Muscle layer of colon (tissue), 2 donors: ENCODE data around the gene VAPB.
"Not testable (repeated sequence)": the region's sequence is repeated elsewhere in the genome, so short reads cannot be mapped to it uniquely, and the experiment has no call there.

Experiments
- H3K27ac ChIP-seq: one replicate; pipeline ENCODE4 v1.7.0; 2013; ENCODE audit warnings: low read depth, mild to moderate bottlenecking, low read length, moderate library complexity
- H3K27me3 ChIP-seq, 2 donors: one replicate each; pipeline ENCODE4 v1.7.0; 2013; ENCODE audit warnings: low read length in 2 of 2, mild to moderate bottlenecking in 2 of 2; ENCODE audit not compliant: insufficient read depth in 2 of 2, control insufficient read depth in 1 of 2
- H3K36me3 ChIP-seq: one replicate; pipeline ENCODE4 v1.7.0; 2013; ENCODE audit warnings: mild to moderate bottlenecking, low read length; ENCODE audit not compliant: insufficient read depth
- H3K4me1 ChIP-seq: one replicate; pipeline ENCODE4 v1.7.0; 2013; ENCODE audit warnings: mild to moderate bottlenecking, low read length; ENCODE audit not compliant: insufficient read depth
- H3K4me3 ChIP-seq, 2 donors: one replicate each; pipeline ENCODE4 v1.7.0; 2013; ENCODE audit warnings: low read length in 2 of 2, low read depth in 1 of 2, mild to moderate bottlenecking in 1 of 2, moderate library complexity in 1 of 2
- H3K9ac ChIP-seq: one replicate; pipeline ENCODE4 v1.7.0; 2013; ENCODE audit warnings: low read length
- H3K9me3 ChIP-seq: one replicate; pipeline ENCODE4 v1.7.0; 2013; ENCODE audit warnings: mild to moderate bottlenecking, low read length
- donor health status: abdominal sarcoma.
- donor health status: Adenocarcinoma of cecum.

The VAPB gene

DNA sequence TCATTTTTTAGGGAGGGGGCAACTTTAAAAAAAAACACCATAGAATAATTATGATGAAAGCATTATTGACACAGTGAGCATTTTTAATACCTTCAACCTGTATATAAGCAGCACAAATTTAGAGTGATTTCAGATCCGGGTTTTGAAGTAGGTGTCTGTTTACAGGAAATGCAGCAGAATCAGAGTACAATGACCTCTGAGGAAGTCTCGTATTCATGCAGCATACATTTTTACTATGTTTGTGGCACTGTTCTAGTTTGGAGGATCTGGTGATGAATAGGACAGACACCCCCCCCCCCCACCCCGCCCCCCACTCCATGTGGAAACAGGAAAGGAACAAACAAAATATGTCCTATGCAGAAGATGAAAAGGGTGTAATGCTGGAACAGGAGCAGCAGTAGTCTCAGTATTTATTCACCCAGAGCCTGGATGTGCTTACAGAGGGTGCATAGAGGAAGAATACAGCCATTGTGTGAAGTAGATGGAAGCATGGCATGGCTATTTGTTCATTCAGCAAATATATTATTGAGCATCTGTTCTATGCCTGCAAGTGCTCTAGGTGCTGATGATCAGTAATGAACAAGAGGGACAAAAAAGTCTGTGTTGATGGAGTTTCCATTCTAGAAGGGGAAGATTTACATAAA is 19.7 kb downstream of the VAPB start:
- H3K9ac ChIP-seq, result no peak overlapping the region
- H3K27ac ChIP-seq, result no peak overlapping the region
- H3K4me1 ChIP-seq, result peaks cover 31% of the 10 kb centered on the region
- H3K4me3 ChIP-seq, result no peak overlapping the region
- no peaks in the 10 kb centered on the region for H3K9me3 ChIP-seq
- H3K27me3 ChIP-seq, result no peaks in the 10 kb centered on the region
- no peaks in the 10 kb centered on the region for H3K36me3 ChIP-seq

DNA sequence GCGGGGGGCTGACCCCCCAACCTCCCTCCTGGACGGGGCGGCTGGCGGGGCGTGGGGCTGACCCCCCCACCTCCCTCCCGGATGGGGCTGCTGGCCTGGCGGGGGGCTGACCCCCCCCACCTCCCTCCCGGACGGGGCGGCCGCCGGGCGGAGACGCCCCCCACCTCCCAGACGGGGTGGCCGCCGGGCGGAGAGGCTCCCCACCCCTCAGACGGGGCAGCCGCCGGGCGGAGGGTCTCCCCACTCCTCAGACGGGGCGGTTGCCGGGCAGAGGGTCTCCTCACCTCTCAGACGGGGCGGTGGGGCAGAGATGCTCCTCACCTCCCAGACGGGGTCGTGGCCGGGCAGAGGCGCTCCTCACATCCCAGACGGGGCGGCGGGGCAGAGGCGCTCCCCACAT is 25.2 kb downstream of the VAPB start:
- not testable (repeated sequence) for H3K27ac ChIP-seq, H3K36me3 ChIP-seq, H3K9me3 ChIP-seq, H3K27me3 ChIP-seq, H3K9ac ChIP-seq, H3K4me3 ChIP-seq
- H3K4me1 ChIP-seq, result peaks cover 12% of the 10 kb centered on the region

DNA sequence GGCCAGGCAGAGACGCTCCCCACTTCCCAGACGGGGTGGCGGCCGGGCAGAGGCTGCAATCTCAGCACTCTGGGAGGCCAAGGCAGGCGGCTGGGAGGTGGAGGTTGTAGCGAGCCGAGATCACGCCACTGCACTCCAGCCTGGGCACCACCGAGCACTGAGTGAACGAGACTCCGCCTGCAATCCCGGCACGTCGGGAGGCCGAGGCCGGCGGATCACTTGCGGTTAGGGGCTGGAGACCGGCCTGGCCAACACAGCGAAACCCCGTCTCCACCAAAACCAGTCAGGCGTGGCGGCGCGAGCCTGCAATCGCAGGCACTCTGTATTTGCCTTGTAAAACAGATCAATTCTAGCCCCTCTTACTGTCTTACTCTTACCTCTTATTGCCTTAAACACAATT is 25.8 kb downstream of the VAPB start:
- H3K27me3 ChIP-seq, H3K9me3 ChIP-seq, H3K36me3 ChIP-seq, H3K4me3 ChIP-seq, H3K27ac ChIP-seq, H3K9ac ChIP-seq: not testable (repeated sequence)
- peaks cover 14% of the 10 kb centered on the region for H3K4me1 ChIP-seq

DNA sequence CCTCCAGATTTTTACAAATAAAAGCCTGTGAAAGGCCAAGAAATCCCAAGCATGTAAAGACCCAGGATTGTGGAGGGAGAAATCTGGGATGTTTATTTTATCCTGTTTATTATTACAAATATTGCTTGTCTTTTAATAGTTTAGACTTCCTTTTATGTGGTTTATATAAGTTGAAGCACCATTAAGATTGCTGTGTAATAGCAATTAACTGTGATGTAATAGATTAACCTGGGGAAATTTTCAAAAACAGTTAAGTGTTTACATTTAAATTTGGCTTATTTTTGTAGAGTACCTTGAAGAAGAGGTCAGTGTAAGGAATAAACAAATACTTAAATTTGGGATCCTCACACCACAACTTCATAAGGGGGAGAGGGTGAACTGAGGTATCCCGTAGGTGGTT is 27.0 kb downstream of the VAPB start:
- peaks cover 14% of the 10 kb centered on the region for H3K4me1 ChIP-seq
- no peak overlapping the region for H3K4me3 ChIP-seq
- no peaks in the 10 kb centered on the region for H3K27me3 ChIP-seq
- no peak overlapping the region for H3K9ac ChIP-seq
- H3K9me3 ChIP-seq, result no peaks in the 10 kb centered on the region
- no peak overlapping the region for H3K27ac ChIP-seq
- H3K36me3 ChIP-seq, result peaks cover 14% of the 10 kb centered on the region

DNA sequence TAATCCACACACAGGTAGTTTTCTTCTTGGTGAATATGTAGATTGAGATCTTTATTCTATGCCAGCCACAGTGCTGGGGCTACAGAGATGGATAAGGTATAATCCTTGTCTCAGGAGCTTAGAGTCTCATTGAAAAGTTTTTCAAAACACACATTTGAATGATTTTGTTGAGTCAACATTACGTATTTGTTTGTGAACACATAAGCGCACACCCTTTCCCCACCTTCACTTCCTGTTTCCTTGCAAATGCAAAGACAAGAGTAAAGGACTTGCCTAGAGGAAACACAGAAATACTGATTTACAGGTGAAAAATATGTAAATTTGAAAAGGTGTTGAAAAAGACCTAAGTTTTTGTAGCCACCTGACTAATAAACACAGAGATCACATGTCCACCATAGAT is 27.8 kb downstream of the VAPB start:
- Histone ChIP-seq H3K9ac (no peak overlapping the region), H3K4me3 (no peak overlapping the region)

DNA sequence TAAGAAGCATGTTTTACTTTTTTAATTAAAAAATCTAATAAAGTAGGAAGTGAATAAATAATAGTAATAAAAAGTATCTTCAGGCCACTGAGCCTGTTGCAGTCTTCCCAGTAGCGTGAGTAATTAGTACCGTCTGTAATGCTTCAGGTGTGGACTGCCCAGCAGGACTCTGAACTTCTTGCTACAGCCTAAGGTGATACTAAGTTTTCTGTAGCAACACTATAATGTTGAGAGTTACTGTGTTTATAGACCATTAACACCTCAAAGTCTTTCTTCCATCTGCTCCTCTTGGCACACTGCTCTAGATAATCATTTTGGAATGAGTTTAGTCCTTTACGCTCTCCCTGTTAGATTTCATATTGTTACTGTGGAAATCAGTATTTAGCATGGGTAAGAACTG is 28.4 kb downstream of the VAPB start:
- no peak overlapping the region for H3K27ac ChIP-seq
- no peaks in the 10 kb centered on the region for H3K9me3 ChIP-seq

More for the DNA sequence above, 27.8 kb downstream of the VAPB start:
- H3K36me3 ChIP-seq, result peaks cover 18% of the 10 kb centered on the region
- H3K9me3 ChIP-seq, result no peaks in the 10 kb centered on the region
- H3K27ac ChIP-seq, result no peak overlapping the region
- no peaks in the 10 kb centered on the region for H3K27me3 ChIP-seq
- H3K4me1 ChIP-seq, result peaks cover 12% of the 10 kb centered on the region

DNA sequence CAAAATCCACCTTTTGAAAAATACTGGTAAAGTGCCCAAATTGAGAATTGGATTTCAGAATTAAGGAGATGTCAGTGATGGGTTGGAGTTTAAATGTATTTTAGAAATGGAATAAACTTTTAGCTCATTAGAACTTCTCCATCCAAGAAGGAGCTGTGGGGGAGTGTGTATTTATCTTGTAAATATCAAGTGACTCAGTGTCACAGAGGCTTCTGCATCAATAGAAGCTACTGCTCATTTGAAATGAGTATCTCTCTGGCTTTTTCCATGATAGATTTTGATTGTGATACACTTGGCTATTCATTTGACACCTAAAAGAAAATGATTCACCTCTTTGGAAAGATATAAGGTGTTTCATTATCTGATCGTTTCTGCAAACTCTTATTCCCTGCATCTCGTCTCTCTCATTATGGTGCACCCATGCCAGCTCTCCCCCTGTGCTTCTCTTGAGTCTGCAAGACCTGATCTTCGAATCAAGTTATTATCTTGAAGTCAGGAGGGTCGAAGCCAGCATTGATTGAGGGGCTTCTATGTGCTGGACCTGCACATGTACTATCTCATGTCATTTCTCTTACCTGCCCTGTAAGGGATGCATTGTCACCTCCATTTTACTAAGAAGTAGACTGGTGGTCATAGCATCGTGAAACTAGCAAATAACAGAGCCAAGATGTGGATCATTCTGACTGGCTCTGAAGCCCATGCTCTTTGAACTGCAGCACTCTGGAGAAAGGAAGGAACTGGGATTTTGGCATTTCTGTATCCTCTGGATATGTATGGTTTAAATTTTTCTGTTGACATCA is 30.1 kb downstream of the VAPB start:
- Histone ChIP-seq H3K9me3 (no peaks in the 10 kb centered on the region), H3K4me3 (no peak overlapping the region), H3K4me1 (peaks cover 9% of the 10 kb centered on the region), H3K36me3 (peaks cover 18% of the 10 kb centered on the region), H3K27ac (no peak overlapping the region), H3K9ac (no peak overlapping the region), H3K27me3 (no peaks in the 10 kb centered on the region)

More for the DNA sequence above, 28.4 kb downstream of the VAPB start:
- no peak overlapping the region for H3K9ac ChIP-seq
- H3K4me3 ChIP-seq, result no peak overlapping the region
- peaks cover 18% of the 10 kb centered on the region for H3K36me3 ChIP-seq
- no peaks in the 10 kb centered on the region for H3K27me3 ChIP-seq
- H3K4me1 ChIP-seq, result peaks cover 9% of the 10 kb centered on the region

DNA sequence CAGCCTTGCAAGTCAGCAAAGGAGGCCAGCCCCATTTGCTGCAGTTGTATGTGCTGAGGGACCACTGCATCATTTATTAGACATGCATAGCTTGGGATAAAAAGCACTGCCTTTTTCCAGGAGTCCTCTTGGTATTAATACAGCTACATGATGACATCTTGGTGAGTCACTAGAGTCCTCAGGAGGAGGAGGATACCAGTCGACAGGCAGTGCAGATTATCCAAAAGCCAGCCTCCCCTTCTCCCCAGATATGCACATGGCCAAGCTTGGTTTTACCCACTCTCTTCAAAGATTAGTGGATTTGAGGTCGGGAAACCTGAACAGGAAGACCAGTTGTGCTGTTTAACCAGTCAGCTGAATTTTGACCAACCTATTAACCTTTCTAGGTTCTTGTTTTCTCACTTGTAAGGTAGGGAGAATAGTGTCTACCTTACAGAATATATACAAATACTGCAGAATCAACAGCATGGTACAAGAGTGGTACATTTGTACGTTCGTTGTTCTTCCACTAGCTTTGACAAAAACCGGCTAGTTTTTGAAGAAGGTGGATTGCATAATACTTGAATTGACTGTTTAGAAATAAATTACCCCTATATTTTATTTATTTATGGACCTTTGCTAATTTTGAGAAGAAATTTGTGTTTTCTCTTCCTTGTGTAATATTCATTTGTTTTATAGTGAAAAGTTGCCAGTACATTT is 31.9 kb downstream of the VAPB start:
- peaks cover 6% of the 10 kb centered on the region for H3K4me1 ChIP-seq
- H3K27ac ChIP-seq, result no peak overlapping the region
- H3K9ac ChIP-seq, result no peak overlapping the region
- no peaks in the 10 kb centered on the region for H3K9me3 ChIP-seq
- H3K4me3 ChIP-seq, result no peak overlapping the region
- H3K36me3 ChIP-seq, result peaks cover 18% of the 10 kb centered on the region
- H3K27me3 ChIP-seq, result no peaks in the 10 kb centered on the region

DNA sequence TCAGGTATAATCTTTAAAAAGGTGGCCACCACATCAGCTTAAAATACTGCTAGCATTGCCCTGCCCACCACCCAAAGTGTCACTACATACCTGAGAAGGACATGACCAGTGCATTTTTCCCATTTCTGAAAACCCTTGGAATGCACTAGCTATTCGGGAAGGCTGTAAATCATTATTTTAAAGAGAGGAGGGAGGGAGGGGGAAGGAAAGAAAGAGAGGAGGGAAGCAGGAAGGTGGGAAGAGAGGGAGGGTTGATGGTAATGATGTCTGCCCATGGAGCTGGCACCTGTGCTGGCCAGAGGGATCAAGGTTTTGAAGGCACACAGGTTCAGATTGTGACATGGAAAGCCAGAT is 32.4 kb downstream of the VAPB start:
- H3K36me3 ChIP-seq, result peaks cover 18% of the 10 kb centered on the region
- H3K27me3 ChIP-seq, result no peaks in the 10 kb centered on the region
- H3K27ac ChIP-seq, result no peak overlapping the region
- H3K4me3 ChIP-seq, result no peak overlapping the region
- H3K9ac ChIP-seq, result no peak overlapping the region
- H3K4me1 ChIP-seq, result peaks cover 6% of the 10 kb centered on the region
- H3K9me3 ChIP-seq, result no peaks in the 10 kb centered on the region

DNA sequence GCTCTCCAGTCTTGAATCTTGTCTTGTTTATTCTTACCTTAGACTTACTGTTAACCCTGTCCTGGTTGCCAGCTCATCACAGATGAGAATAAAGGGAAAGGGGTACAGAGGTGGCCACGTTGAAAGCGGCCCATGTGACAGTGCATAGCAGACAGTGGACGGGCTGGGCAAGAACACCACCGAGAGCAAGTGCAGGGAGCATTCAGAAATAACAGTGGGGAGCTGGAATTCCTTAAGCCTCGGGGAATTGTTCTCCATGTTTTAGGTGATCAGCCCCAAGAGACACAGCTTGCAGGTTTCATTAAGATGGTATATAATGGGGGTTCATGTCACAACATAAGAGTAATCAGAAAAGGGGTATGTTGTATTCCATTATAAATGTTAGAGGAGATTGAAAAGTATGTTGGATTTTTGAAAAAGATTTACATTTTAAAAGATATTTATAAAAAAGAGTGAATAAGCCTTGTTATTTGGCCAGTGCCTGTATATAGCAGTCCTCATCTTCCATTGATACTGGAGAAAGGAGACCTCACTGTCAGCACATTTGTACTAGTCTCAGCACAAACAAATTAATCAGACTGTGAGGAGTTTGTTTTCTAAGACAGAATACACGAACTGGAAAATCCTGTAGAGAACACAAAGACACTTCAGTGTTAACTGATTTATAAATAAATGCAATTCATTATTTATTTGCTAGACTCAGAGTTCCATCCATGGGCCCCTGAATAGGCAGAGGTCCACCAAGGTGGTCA is 35.4 kb downstream of the VAPB start:
- no peak overlapping the region for H3K27ac ChIP-seq
- H3K36me3 ChIP-seq, result peaks cover 16% of the 10 kb centered on the region
- H3K9me3 ChIP-seq, result no peaks in the 10 kb centered on the region
- H3K27me3 ChIP-seq, result no peaks in the 10 kb centered on the region
- H3K4me1 ChIP-seq, result peaks cover 1% of the 10 kb centered on the region
- no peak overlapping the region for H3K9ac ChIP-seq
- H3K4me3 ChIP-seq, result no peak overlapping the region

DNA sequence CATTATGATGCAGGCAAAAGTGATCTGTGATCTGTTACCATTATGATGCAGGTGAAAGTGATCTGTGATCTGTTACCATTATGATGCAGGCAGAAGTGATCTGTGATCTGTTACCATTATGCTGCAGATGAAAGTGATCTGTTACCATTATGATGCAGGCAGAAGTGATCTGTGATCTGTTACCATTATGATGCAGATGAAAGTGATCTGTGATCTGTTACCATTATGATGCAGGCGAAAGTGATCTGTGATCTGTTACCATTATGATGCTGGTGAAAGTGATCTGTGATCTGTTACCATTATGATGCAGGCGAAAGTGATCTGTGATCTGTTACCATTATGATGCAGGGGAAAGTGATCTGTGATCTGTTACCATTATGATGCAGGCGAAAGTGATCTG is 38.5 kb downstream of the VAPB start:
- not testable (repeated sequence) for H3K4me3 ChIP-seq, H3K27me3 ChIP-seq, H3K9me3 ChIP-seq, H3K27ac ChIP-seq, H3K36me3 ChIP-seq, H3K9ac ChIP-seq
- peaks cover 12% of the 10 kb centered on the region for H3K4me1 ChIP-seq
